OCI-LY1 (cell line): Measurements from ENCODE around the gene ALDH3A1.

ENCODE experiments used
- H2AFZ ChIP-seq: fragments of 200-600 bp; sonication (generic), shearing (Covaris generic); 2 replicates; pipeline ENCODE4 v1.6.0; 2014; ENCODE audit warnings: antibody characterized with exemption, mild to moderate bottlenecking, low read length
- H3F3A ChIP-seq: fragments of 200-600 bp; sonication (generic), shearing (Covaris generic); 2 replicates; pipeline ENCODE4 v1.6.0; 2014; ENCODE audit warnings: mild to moderate bottlenecking, antibody characterized with exemption, low read length, moderate library complexity; ENCODE audit not compliant: insufficient read depth
- H3K27ac ChIP-seq: fragments of 200-600 bp; sonication (generic); 2 replicates; pipeline ENCODE4 v1.5.1; 2014; ENCODE audit warnings: low read length, mixed run types, mild to moderate bottlenecking, low read depth; ENCODE audit not compliant: poor library complexity, severe bottlenecking
- H3K27me3 ChIP-seq: fragments of 200-600 bp; sonication (generic); 2 replicates; pipeline ENCODE4 v1.6.0; 2014; ENCODE audit warnings: antibody characterized with exemption, mild to moderate bottlenecking, low read length, moderate library complexity; ENCODE audit not compliant: insufficient read depth
- H3K36me3 ChIP-seq: fragments of 200-600 bp; sonication (generic); 2 replicates; pipeline ENCODE4 v1.6.1; 2014; ENCODE audit warnings: mild to moderate bottlenecking, antibody characterized with exemption, low read length, moderate library complexity, mixed read lengths; ENCODE audit not compliant: insufficient read depth
- H3K4me1 ChIP-seq: fragments of 200-600 bp; sonication (generic); 2 replicates; pipeline ENCODE4 v1.5.1; 2014; ENCODE audit warnings: mild to moderate bottlenecking, low read length, moderate library complexity; ENCODE audit not compliant: insufficient read depth, severe bottlenecking
- H3K4me2 ChIP-seq: fragments of 200-600 bp; sonication (generic), shearing (Covaris generic); 2 replicates; pipeline ENCODE4 v1.6.1; 2014; ENCODE audit warnings: low read length
- H3K4me3 ChIP-seq: fragments of 200-600 bp; sonication (generic); 2 replicates; pipeline ENCODE4 v1.5.1; 2014; ENCODE audit warnings: low read length, low read depth, mild to moderate bottlenecking, mixed read lengths; ENCODE audit not compliant: poor library complexity, severe bottlenecking
- H3K79me2 ChIP-seq: fragments of 200-600 bp; shearing (Covaris generic); 2 replicates; pipeline ENCODE4 v1.6.1; 2016; ENCODE audit warnings: mixed run types, low read length, mixed read lengths; ENCODE audit not compliant: insufficient read depth
- H3K9ac ChIP-seq: fragments of 200-600 bp; sonication (generic), shearing (Covaris generic); 2 replicates; pipeline ENCODE4 v1.6.1; 2014; ENCODE audit warnings: mild to moderate bottlenecking, low read length, mixed read lengths
- H3K9me2 ChIP-seq: fragments of 200-600 bp; sonication (generic), shearing (Covaris generic); 2 replicates; pipeline ENCODE4 v1.6.1; 2014; ENCODE audit warnings: low read depth, mild to moderate bottlenecking, low read length, mixed read lengths
- H3K9me3 ChIP-seq: fragments of 200-600 bp; shearing (Covaris generic); 2 replicates; pipeline ENCODE4 v1.6.1; 2014; ENCODE audit warnings: low read length, mixed read lengths
- H4K20me1 ChIP-seq: fragments of 200-600 bp; sonication (generic), shearing (Covaris generic); 2 replicates; pipeline ENCODE4 v1.6.0; 2016; ENCODE audit warnings: mild to moderate bottlenecking, low read length; ENCODE audit not compliant: insufficient read depth
- EZH2 ChIP-seq: fragments of 200-600 bp; sonication (generic), shearing (Covaris generic); IDR thresholded peaks from 2 replicates; pipeline ENCODE4 v1.8.0; 2017; ENCODE audit warnings: borderline replicate concordance, mixed run types, mild to moderate bottlenecking, antibody characterized with exemption, low read length, moderate library complexity, mixed read lengths
- TF ChIP-seq, protein P1 (sequence below): fragments of 200-600 bp; sonication (generic), shearing (Covaris generic); IDR thresholded peaks from 2 replicates; pipeline ENCODE4 v1.5.1; 2017; ENCODE audit warnings: mild to moderate bottlenecking, antibody characterized with exemption, low read length, moderate library complexity, mixed read lengths

Gene ALDH3A1

DNA sequence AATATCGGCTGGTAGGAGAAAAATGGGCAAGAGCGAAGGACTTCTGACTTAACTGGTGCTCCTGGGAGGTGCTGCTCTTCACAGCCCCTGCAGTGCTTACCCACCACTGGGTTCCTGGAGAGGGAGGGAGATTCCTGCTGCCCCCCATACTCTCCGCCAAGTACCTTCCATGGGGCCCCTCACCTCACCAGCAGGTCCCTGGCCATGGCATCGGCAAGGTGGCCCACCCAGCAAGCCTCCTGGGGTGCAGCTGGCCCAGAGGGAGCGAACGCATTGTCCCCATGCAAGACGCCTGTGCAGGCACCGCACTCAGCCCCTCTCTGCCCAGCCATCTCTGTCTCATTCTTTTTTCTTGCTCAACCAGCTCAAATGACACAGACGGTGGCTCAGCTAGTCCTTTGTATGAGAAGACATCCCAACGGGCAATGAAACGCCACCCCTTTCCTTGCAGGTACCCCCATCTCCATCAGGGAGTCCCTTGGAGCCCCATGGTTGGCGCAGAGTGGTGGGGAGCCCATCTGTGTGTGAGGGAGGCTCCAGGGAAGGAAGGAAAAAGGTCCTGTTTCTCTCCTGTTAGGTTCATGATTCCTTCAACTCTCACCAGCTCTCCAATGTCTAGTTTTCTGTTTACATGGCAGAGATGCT lies 9.6 kb upstream of the ALDH3A1 start:
- Histone ChIP-seq H3K27ac (no peak overlapping the region), H3K4me2 (no peak overlapping the region), H3K4me1 (peaks cover 6% of the 10 kb centered on the region), H3K4me3 (no peak overlapping the region), H2AFZ (no peak overlapping the region), H3F3A (no peaks in the 10 kb centered on the region), H3K9me3 (no peaks in the 10 kb centered on the region), H3K79me2 (no peaks in the 10 kb centered on the region), H3K27me3 (no peaks in the 10 kb centered on the region), H3K9me2 (no peaks in the 10 kb centered on the region), H3K9ac (no peak overlapping the region), H3K36me3 (no peaks in the 10 kb centered on the region), H4K20me1 (no peaks in the 10 kb centered on the region)
- no peak for TF ChIP-seq EZH2
- TF ChIP-seq, protein P1, sequence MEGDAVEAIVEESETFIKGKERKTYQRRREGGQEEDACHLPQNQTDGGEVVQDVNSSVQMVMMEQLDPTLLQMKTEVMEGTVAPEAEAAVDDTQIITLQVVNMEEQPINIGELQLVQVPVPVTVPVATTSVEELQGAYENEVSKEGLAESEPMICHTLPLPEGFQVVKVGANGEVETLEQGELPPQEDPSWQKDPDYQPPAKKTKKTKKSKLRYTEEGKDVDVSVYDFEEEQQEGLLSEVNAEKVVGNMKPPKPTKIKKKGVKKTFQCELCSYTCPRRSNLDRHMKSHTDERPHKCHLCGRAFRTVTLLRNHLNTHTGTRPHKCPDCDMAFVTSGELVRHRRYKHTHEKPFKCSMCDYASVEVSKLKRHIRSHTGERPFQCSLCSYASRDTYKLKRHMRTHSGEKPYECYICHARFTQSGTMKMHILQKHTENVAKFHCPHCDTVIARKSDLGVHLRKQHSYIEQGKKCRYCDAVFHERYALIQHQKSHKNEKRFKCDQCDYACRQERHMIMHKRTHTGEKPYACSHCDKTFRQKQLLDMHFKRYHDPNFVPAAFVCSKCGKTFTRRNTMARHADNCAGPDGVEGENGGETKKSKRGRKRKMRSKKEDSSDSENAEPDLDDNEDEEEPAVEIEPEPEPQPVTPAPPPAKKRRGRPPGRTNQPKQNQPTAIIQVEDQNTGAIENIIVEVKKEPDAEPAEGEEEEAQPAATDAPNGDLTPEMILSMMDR, result no peak

DNA sequence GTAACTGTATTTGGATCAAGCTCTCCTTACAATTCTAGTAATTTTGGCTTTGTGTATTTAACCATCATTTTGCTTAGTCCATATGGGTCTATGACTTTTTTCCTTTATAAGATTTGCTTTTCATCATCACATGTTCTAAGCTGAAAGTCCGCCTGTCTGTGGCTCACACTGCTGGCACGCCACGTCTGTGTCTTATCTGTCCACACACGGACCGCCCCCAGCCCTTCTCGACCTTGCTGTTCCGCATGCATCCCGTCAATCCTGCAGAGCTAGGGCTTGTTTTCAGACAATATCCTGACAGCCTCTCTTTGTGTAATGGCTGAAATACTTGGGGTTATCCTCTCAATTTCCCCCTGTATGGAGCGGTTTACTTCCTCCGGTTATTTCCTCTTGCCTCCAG lies 8.4 kb upstream of the ALDH3A1 start:
- H3F3A ChIP-seq, result no peaks in the 10 kb centered on the region
- no peak overlapping the region for H3K9ac ChIP-seq
- H3K27me3 ChIP-seq, result no peaks in the 10 kb centered on the region
- H3K36me3 ChIP-seq, result no peaks in the 10 kb centered on the region
- no peak overlapping the region for H3K4me2 ChIP-seq
- peaks cover 6% of the 10 kb centered on the region for H3K4me1 ChIP-seq
- no peak for TF ChIP-seq EZH2
- TF ChIP-seq, protein P1, result no peak
- H4K20me1 ChIP-seq, result no peaks in the 10 kb centered on the region
- no peak overlapping the region for H2AFZ ChIP-seq
- H3K4me3 ChIP-seq, result no peak overlapping the region
- H3K9me2 ChIP-seq, result no peaks in the 10 kb centered on the region
- H3K27ac ChIP-seq, result no peak overlapping the region
- H3K9me3 ChIP-seq, result no peaks in the 10 kb centered on the region
- H3K79me2 ChIP-seq, result no peaks in the 10 kb centered on the region

DNA sequence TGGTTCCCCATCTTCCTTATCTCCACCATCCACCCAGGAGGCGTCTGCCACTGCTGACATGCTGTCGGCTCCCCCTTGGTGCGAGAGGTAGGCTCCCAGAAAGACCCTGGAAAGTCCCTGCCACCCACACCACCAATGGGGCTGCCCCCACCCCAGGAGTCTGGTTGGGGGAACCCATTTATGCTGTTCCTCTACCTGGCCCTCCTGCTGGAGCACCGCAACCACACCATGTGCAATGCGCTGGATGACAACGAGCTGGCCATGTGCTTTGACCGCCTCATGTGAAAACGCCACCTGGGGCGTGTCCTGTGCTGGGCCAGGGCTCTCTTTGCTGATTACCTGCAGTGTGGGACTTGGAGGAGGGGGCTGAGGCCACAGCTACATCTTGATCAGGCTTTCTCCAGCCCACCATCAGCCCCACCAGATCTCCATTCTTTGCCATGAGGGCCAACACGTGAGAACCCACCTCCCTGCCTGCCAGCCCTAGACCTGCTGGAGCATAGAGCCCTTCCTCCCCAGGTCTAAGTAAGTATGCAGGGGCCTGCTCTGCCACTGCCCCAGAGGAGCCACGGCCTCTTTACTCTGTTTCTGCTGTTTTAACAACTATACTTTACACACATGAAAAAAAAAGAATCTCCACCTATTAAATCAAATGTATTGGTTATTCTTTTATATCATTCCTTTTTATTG lies 7.9 kb upstream of the ALDH3A1 start:
- Histone ChIP-seq H3F3A (no peaks in the 10 kb centered on the region), H3K36me3 (no peaks in the 10 kb centered on the region), H3K27me3 (no peaks in the 10 kb centered on the region), H3K9me3 (no peaks in the 10 kb centered on the region), H3K79me2 (no peaks in the 10 kb centered on the region), H3K4me2 (no peak overlapping the region), H3K9me2 (no peaks in the 10 kb centered on the region), H2AFZ (no peak overlapping the region), H4K20me1 (no peaks in the 10 kb centered on the region), H3K4me1 (peaks cover 6% of the 10 kb centered on the region), H3K27ac (no peak overlapping the region), H3K4me3 (no peak overlapping the region), H3K9ac (no peak overlapping the region)
- TF ChIP-seq EZH2, result no peak
- TF ChIP-seq, protein P1, result no peak
